SK-N-DZ (cell line): ENCODE results near the gene ZNF441.
A peak's percentile ranks its signal among the peaks of the same experiment; 100 is the strongest.
"Not testable (repeated sequence)": the region's sequence is repeated elsewhere in the genome, so short reads cannot be mapped to it uniquely, and the experiment has no call there.

Experiments used
- DNase-seq: peaks from one replicate; pipeline ENCODE4 v3.0.0-alpha.2; 2015; ENCODE audit warnings: low spot score

ZNF441 gene

GRCh38 chr19:11780431-11781020 is 13.7 kb downstream of the ZNF441 start:
- DNase-seq, result no peak

- no peak for DNase-seq
These were observed 14.7 kb downstream of the ZNF441 start for GRCh38 chr19:11781295-11782057.

- no peak for DNase-seq
These were observed 17.0 kb downstream of the ZNF441 start for GRCh38 chr19:11783767-11784166.

GRCh38 chr19:11784356-11784755 is 17.6 kb downstream of the ZNF441 start:
- no peak for DNase-seq

GRCh38 chr19:11787536-11787935 is 20.7 kb downstream of the ZNF441 start:
- no peak for DNase-seq

GRCh38 chr19:11792942-11793341 is 26.1 kb downstream of the ZNF441 start:
- DNase-seq, result no peak

- DNase-seq, result peak; percentile 90
These were observed 30.7 kb downstream of the ZNF441 start for GRCh38 chr19:11797491-11797890.

GRCh38 chr19:11798391-11799330 is 31.9 kb downstream of the ZNF441 start, which contains the start of gene ZNF491:
Gene ZNF491 (plus strand): TSS chr19:11798523. CDS start chr19:11805954, 7,431 bp downstream.
- DNase-seq, result peak; percentile 95

GRCh38 chr19:11806354-11807098 is 39.7 kb downstream of the ZNF441 start:
- no peak for DNase-seq

GRCh38 chr19:11807099-11807380 is 40.2 kb downstream of the ZNF441 start:
- DNase-seq, result no peak

- no peak for DNase-seq
These were observed 46.9 kb downstream of the ZNF441 start for GRCh38 chr19:11813703-11814028.

GRCh38 chr19:11814029-11814699 is 47.4 kb downstream of the ZNF441 start, which contains the start of gene ZNF440:
Gene ZNF440 (plus strand): TSS chr19:11814273. CDS start chr19:11814448, 175 bp downstream.
- peak; percentile 94 for DNase-seq

- DNase-seq, result peak; percentile 30
These were observed 47.9 kb downstream of the ZNF441 start for GRCh38 chr19:11814700-11815035.

GRCh38 chr19:11821474-11822109 is 54.8 kb downstream of the ZNF441 start:
- no peak for DNase-seq

- DNase-seq, result not testable (repeated sequence)
These were observed 62.4 kb downstream of the ZNF441 start for GRCh38 chr19:11828957-11829876.

- no peak for DNase-seq
These were observed 65.6 kb downstream of the ZNF441 start for GRCh38 chr19:11832253-11832912.

GRCh38 chr19:11833541-11833940 is 66.7 kb downstream of the ZNF441 start:
- no peak for DNase-seq
